KMS-11 (cell line): ENCODE data around the gene MDC1.
"Not testable (repeated sequence)": the region's sequence is repeated elsewhere in the genome, so short reads cannot be mapped to it uniquely, and the experiment has no call there.

ENCODE experiments used
- H2AFZ ChIP-seq: fragments of 200-600 bp; sonication (generic); 2 replicates; pipeline ENCODE4 v1.6.1; 2016; ENCODE audit warnings: antibody characterized with exemption, mixed run types, low read depth
- H3K27ac ChIP-seq: fragments of 200-600 bp; sonication (generic); 2 replicates; pipeline ENCODE4 v1.6.1; 2016; ENCODE audit warnings: mild to moderate bottlenecking, mixed run types
- H3K27me3 ChIP-seq: fragments of 200-600 bp; sonication (generic); 2 replicates; pipeline ENCODE4 v1.6.1; 2017; ENCODE audit warnings: mild to moderate bottlenecking, low read depth, mixed run types, moderate library complexity; ENCODE audit not compliant: insufficient read depth
- H3K36me3 ChIP-seq: fragments of 200-600 bp; sonication (generic); 2 replicates; pipeline ENCODE4 v1.6.1; 2017; ENCODE audit warnings: mild to moderate bottlenecking, mixed run types; ENCODE audit not compliant: insufficient read depth
- H3K4me1 ChIP-seq: fragments of 200-600 bp; sonication (generic); 2 replicates; pipeline ENCODE4 v1.6.1; 2016; ENCODE audit warnings: mild to moderate bottlenecking, low read depth, mixed run types; ENCODE audit not compliant: poor library complexity, severe bottlenecking
- H3K4me2 ChIP-seq: fragments of 200-600 bp; sonication (generic); 2 replicates; pipeline ENCODE4 v1.7.0; 2016; ENCODE audit warnings: mild to moderate bottlenecking, mixed run types
- H3K4me3 ChIP-seq: fragments of 200-600 bp; sonication (generic); IDR thresholded peaks from 2 replicates; pipeline ENCODE4 v1.6.1; 2017; ENCODE audit warnings: low read depth, low read length, mixed read lengths; ENCODE audit not compliant: insufficient read depth
- H3K79me2 ChIP-seq: fragments of 200-600 bp; sonication (generic); 2 replicates; pipeline ENCODE4 v1.6.1; 2016; ENCODE audit warnings: low read depth, mixed run types; ENCODE audit not compliant: insufficient read depth
- H3K9ac ChIP-seq: fragments of 200-600 bp; sonication (generic); 2 replicates; pipeline ENCODE4 v1.6.1; 2016; ENCODE audit warnings: mild to moderate bottlenecking, mixed run types
- H4K20me1 ChIP-seq: fragments of 200-600 bp; sonication (generic); 2 replicates; pipeline ENCODE4 v1.6.1; 2016; ENCODE audit warnings: mild to moderate bottlenecking, mixed run types; ENCODE audit not compliant: insufficient read depth
- CTCF ChIP-seq: fragments of 200-600 bp; sonication (generic); conservative IDR thresholded peaks from 2 replicates; pipeline ENCODE4 v1.6.1; 2017; ENCODE audit warnings: low read depth, mild to moderate bottlenecking, antibody characterized with exemption, low read length, moderate library complexity, mixed read lengths

Gene MDC1

DNA sequence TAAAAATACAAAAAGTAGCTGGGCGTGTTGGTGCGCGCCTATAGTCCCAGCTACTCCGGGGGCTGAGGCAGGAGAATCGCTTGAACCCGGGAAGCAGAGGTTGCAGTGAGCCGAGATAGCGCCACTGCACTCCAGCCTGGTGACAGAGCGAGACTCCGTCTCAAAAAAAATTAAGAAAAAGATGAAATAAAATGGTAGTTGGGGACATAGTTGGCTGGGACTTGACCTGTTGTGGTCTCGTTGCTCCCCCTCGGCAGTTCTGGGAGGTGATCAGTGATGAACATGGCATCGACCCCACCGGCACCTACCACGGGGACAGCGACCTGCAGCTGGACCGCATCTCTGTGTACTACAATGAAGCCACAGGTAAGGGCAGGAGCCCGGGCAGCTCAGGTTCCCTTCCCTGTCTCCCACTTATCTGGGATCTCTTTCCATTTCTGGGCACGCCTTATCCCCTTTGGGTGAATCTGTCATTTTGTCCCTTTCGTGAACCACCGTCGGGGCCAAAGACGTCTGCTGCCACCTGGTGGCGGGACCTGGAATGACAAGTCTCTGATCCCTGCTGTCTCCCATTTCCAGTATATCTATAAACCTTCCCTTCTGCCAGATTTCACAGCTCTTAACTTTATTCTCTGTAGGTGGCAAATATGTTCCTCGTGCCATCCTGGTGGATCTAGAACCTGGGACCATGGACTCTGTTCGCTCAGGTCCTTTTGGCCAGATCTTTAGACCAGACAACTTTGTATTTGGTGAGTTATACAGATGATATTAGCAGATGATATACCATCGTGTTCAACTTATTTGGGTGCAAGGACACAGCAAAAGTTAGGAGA is 5.4 kb upstream of the MDC1 start:
- H3K79me2 ChIP-seq = peaks cover 50% of the 10 kb centered on the region
- peak overlapping the region; percentile 73 for H3K27ac ChIP-seq
- H3K27me3 ChIP-seq = no peaks in the 10 kb centered on the region
- H4K20me1 ChIP-seq = peaks cover 36% of the 10 kb centered on the region
- no peak overlapping the region for H3K4me3 ChIP-seq
- H3K9ac ChIP-seq = peak overlapping the region; percentile 99
- TF ChIP-seq CTCF = peak; percentile 98
- no peak overlapping the region for H2AFZ ChIP-seq
- H3K36me3 ChIP-seq = peaks cover 23% of the 10 kb centered on the region; the same call in 1 of the 2 replicates
- H3K4me1 ChIP-seq = peaks cover 51% of the 10 kb centered on the region
- peak overlapping the region; percentile 81 for H3K4me2 ChIP-seq

- peaks cover 23% of the 10 kb centered on the region; the same call in 1 of the 2 replicates for H3K36me3 ChIP-seq
- not testable (repeated sequence) for H3K4me3 ChIP-seq, H3K27me3 ChIP-seq, H2AFZ ChIP-seq
- H3K9ac ChIP-seq = peak overlapping the region; percentile 99
- H4K20me1 ChIP-seq = peaks cover 36% of the 10 kb centered on the region
- H3K4me1 ChIP-seq = peaks cover 51% of the 10 kb centered on the region
- peaks cover 50% of the 10 kb centered on the region for H3K79me2 ChIP-seq
- H3K4me2 ChIP-seq = peak overlapping the region; percentile 81
- H3K27ac ChIP-seq = peak overlapping the region; percentile 73
Observed at GRCh38 chr6:30722025-30722279, 4.9 kb upstream of the MDC1 start.

GRCh38 chr6:30721198-30722024 is 4.3 kb upstream of the MDC1 start:
- Histone ChIP-seq H3K79me2 (peaks cover 50% of the 10 kb centered on the region), H2AFZ (no peak overlapping the region), H3K27ac (peak overlapping the region; percentile 96), H3K9ac (peak overlapping the region; percentile 99), H3K36me3 (peaks cover 23% of the 10 kb centered on the region; the same call in 1 of the 2 replicates), H3K27me3 (no peaks in the 10 kb centered on the region), H3K4me1 (peaks cover 52% of the 10 kb centered on the region), H3K4me2 (peak overlapping the region; percentile 88), H4K20me1 (peaks cover 36% of the 10 kb centered on the region), H3K4me3 (no peak overlapping the region)
- no peak; the same call in 1 of the 2 replicates for TF ChIP-seq CTCF

GRCh38 chr6:30720738-30721197 is 3.7 kb upstream of the MDC1 start:
- no peak for TF ChIP-seq CTCF
- Histone ChIP-seq H3K4me3 (no peak overlapping the region), H3K27me3 (no peaks in the 10 kb centered on the region), H3K27ac (peak overlapping the region; percentile 96), H4K20me1 (peaks cover 36% of the 10 kb centered on the region), H3K4me1 (peaks cover 59% of the 10 kb centered on the region), H3K9ac (peak overlapping the region; percentile 99), H3K79me2 (peaks cover 56% of the 10 kb centered on the region), H3K4me2 (peak overlapping the region; percentile 88), H3K36me3 (peaks cover 23% of the 10 kb centered on the region; the same call in 1 of the 2 replicates), H2AFZ (no peak overlapping the region)
